ENCODE data around the gene YDJC. TPM values are rescaled to one million over a fixed set of nuclear protein-coding genes. Genes with fewer than 3 reads are reported as not detected.

The YDJC gene
- total and polyA plus RNA-seq, 2 donors from 2014 or later = 24.7 to 28.2 TPM

DNA sequence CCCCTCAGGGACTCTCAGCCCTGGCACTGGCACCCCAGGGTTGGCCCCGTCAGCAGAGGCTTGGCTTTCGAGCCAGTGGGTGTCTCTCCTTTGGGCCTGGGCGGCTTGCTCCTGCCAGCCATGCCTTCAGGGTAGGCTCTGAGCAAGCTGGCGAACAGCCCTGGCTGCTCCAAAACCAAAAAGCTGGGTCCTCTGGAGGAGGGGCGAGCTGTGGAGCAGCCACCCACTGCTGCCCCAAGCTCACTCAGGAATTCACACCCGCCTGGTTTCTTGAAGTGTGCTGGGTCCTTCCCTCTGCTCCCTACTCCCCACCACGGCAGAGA, 6.2 kb downstream of the YDJC start:
- Histone ChIP-seq H3K9me3 (ENCODE audit: control insufficient read depth in 2 of 3, insufficient read depth in 1 of 3, low read length in 3 of 3) (no peaks in the 10 kb centered on the region), H3K36me3 (ENCODE audit: control insufficient read depth in 2 of 3, insufficient read depth in 3 of 3, low read length in 3 of 3) (peaks cover 0 to 12% (median 6%) of the 10 kb centered on the region in 3 donors), H3K27ac (ENCODE audit: low read depth in 2 of 2, low read length in 2 of 2) (no peak overlapping the region), H3K4me1 (ENCODE audit: control insufficient read depth in 2 of 3, insufficient read depth in 2 of 3, low read depth in 1 of 3, low read length in 3 of 3) (peaks cover 0 to 3% (median 3%) of the 10 kb centered on the region in 3 donors), H3K27me3 (ENCODE audit: control insufficient read depth, insufficient read depth, low read length) (no peaks in the 10 kb centered on the region), H3K4me3 (ENCODE audit: low read length in 3 of 3) (no peak overlapping the region), H3K9ac (ENCODE audit: low read length in 3 of 3) (no peak overlapping the region)
- DNase-seq (no peak), FAIRE-seq (no peak)
- intact Hi-C loops (cut with DNase I) = no loop called here
- TF ChIP-seq, protein P1, sequence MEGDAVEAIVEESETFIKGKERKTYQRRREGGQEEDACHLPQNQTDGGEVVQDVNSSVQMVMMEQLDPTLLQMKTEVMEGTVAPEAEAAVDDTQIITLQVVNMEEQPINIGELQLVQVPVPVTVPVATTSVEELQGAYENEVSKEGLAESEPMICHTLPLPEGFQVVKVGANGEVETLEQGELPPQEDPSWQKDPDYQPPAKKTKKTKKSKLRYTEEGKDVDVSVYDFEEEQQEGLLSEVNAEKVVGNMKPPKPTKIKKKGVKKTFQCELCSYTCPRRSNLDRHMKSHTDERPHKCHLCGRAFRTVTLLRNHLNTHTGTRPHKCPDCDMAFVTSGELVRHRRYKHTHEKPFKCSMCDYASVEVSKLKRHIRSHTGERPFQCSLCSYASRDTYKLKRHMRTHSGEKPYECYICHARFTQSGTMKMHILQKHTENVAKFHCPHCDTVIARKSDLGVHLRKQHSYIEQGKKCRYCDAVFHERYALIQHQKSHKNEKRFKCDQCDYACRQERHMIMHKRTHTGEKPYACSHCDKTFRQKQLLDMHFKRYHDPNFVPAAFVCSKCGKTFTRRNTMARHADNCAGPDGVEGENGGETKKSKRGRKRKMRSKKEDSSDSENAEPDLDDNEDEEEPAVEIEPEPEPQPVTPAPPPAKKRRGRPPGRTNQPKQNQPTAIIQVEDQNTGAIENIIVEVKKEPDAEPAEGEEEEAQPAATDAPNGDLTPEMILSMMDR (IDR thresholded peaks at IDR 0.05; ENCODE audit: borderline replicate concordance, extremely low read depth, insufficient read depth) = no peak

DNA sequence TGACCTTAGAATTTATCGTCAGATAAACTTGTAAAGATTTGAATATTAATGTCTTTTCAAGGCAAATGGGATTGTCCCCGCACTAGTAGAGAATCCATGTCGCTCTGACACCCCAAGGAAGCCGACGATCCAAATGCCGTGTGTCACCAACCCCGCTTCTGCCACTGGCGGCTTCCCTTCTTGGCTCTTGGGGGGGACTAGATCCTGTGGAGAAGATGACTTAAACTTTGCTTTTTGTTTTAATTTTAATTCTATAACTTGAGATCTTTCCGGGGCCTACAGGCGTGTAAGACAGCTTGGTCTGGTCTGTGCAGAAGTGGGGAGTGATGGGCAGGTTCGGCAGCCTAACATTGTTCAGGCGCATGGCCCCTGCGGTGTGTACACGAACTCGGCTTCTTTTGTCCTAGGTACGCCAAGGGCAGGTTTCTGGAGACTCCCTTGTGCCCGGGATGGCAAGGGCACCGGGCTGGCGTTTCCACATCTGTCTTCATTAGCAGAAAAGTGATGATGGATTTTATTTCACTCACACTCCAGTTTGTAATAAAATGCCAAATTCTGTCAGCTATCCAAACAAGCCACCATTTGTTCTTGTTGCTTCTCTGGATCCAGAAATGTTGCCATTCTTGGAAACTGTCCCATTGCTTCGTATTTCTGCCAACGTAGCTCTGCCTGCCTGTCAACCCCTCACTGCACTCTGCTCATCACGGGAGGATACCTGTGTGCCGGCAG, 6.7 kb downstream of the YDJC start:
- H3K27ac ChIP-seq (ENCODE audit: low read depth in 2 of 2, low read length in 2 of 2) = no peak overlapping the region
- DNase-seq = no peak
- no peak overlapping the region for H3K4me3 ChIP-seq (ENCODE audit: low read length in 3 of 3)
- no peaks in the 10 kb centered on the region for H3K27me3 ChIP-seq (ENCODE audit: control insufficient read depth, insufficient read depth, low read length)
- intact Hi-C loops (cut with DNase I) = no loop called here
- TF ChIP-seq, protein P1 (IDR thresholded peaks at IDR 0.05; ENCODE audit: borderline replicate concordance, extremely low read depth, insufficient read depth) = no peak
- H3K4me1 ChIP-seq (ENCODE audit: control insufficient read depth in 2 of 3, insufficient read depth in 2 of 3, low read depth in 1 of 3, low read length in 3 of 3) = peaks cover 0 to 3% (median under 1%) of the 10 kb centered on the region in 3 donors
- FAIRE-seq = no peak
- peaks cover 0 to 9% (median 6%) of the 10 kb centered on the region in 3 donors for H3K36me3 ChIP-seq (ENCODE audit: control insufficient read depth in 2 of 3, insufficient read depth in 3 of 3, low read length in 3 of 3)
- no peak overlapping the region for H3K9ac ChIP-seq (ENCODE audit: low read length in 3 of 3)
- no peaks in the 10 kb centered on the region for H3K9me3 ChIP-seq (ENCODE audit: control insufficient read depth in 2 of 3, insufficient read depth in 1 of 3, low read length in 3 of 3)

DNA sequence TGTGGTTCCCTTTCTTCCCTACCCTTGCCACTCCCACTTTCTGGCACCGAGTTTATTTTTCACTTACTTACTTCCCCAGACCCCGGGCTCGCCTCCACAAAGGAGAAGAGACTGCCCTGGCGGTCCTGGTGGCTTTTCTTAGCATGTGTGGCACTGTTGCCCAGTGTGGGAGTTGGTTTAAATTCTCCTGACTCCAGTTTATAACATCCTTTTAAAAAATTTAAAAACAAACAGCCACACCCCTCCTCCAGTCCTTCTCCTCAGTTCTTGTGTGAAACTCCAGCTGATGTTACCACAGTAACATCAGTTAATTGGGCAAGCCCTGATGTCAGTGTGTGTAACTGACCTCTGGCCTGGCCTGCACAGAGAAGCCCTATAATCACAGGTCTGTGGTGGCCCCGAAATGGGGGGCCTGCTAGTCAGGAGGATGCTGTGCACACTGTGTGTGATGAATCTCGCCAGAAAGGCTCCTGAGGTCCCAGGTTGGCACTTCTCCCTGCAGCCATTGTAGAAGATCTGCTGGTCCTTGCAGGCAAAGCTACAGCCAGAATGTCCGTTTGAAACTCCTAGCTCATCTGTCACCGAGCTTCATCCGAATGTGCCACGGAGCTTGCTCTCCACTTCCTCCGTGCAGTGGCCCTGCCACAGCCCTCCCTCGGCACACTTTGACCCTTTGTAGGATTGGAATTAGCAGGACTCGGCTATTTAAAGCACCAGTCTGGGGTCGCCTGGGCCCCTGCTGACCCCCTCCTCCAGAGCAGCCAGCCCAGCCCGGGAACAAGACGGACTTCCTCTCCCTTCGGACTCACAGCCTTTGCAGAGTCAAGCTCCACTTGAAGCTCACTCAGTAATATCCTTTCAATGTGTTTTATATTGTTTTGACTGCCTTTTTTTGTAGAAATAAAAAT, 7.6 kb downstream of the YDJC start:
- FAIRE-seq (no peak), DNase-seq (no peak)
- Histone ChIP-seq H3K36me3 (ENCODE audit: control insufficient read depth in 2 of 3, insufficient read depth in 3 of 3, low read length in 3 of 3) (peaks cover 0 to 8% (median 6%) of the 10 kb centered on the region in 3 donors), H3K4me1 (ENCODE audit: control insufficient read depth in 2 of 3, insufficient read depth in 2 of 3, low read depth in 1 of 3, low read length in 3 of 3) (peaks cover 0 to 3% (median 0%) of the 10 kb centered on the region in 3 donors), H3K4me3 (ENCODE audit: low read length in 3 of 3) (no peak overlapping the region), H3K27ac (ENCODE audit: low read depth in 2 of 2, low read length in 2 of 2) (no peak overlapping the region), H3K27me3 (ENCODE audit: control insufficient read depth, insufficient read depth, low read length) (no peaks in the 10 kb centered on the region), H3K9me3 (ENCODE audit: control insufficient read depth in 2 of 3, insufficient read depth in 1 of 3, low read length in 3 of 3) (no peaks in the 10 kb centered on the region), H3K9ac (ENCODE audit: low read length in 3 of 3) (no peak overlapping the region)
- intact Hi-C loops (cut with DNase I) = no loop called here
- TF ChIP-seq, protein P1 (IDR thresholded peaks at IDR 0.05; ENCODE audit: borderline replicate concordance, extremely low read depth, insufficient read depth) = no peak
